HL-60 (cell line): ENCODE results near the gene ZFYVE28.

ENCODE experiments used
- DNase-seq, 2 experiments: peaks; one replicate each; pipeline ENCODE4 v3.0.0-alpha.2; 2010 to 2020; ENCODE audit warnings: low read depth in 1 of 2, low spot score in 1 of 2
- H3K27ac ChIP-seq: fragments of 250-450 bp; sonication (Bioruptor Pico); replicated peaks from 2 replicates; pipeline ENCODE4 v1.5.1; 2020; ENCODE audit warnings: mild to moderate bottlenecking, moderate library complexity
- H3K27me3 ChIP-seq: fragments of 250-450 bp; sonication (Bioruptor Pico); 2 replicates; pipeline ENCODE4 v1.5.1; 2021; ENCODE audit warnings: mild to moderate bottlenecking, moderate library complexity; ENCODE audit not compliant: insufficient read depth, poor library complexity, severe bottlenecking
- H3K4me3 ChIP-seq: replicated peaks from 2 replicates; pipeline ENCODE4 v1.5.1; 2011; ENCODE audit warnings: mild to moderate bottlenecking, control low read depth, low read length; ENCODE audit not compliant: insufficient read depth
- CTCF ChIP-seq: IDR thresholded peaks from one replicate; pipeline ENCODE4 v1.5.1; 2011; ENCODE audit warnings: low read length, control low read depth, inconsistent platforms; ENCODE audit not compliant: insufficient read depth
- GABPA ChIP-seq: IDR thresholded peaks from 2 replicates; pipeline ENCODE4 v1.6.1; 2012; ENCODE audit warnings: low read depth
- POLR2AphosphoS5 ChIP-seq: IDR thresholded peaks from 2 replicates; pipeline ENCODE4 v1.6.1; 2012; ENCODE audit warnings: low read depth
- REST ChIP-seq: IDR thresholded peaks from 2 replicates; pipeline ENCODE4 v1.6.1; 2012; ENCODE audit warnings: low read depth; ENCODE audit not compliant: insufficient replicate concordance
- SPI1 ChIP-seq: IDR thresholded peaks from 2 replicates; pipeline ENCODE4 v1.6.1; 2012; ENCODE audit warnings: low read depth, mild to moderate bottlenecking, borderline replicate concordance

Gene ZFYVE28

GRCh38 chr4:2337131-2337723 is 81.2 kb downstream of the ZFYVE28 start:
- no peak for TF ChIP-seq GABPA
- no peak for TF ChIP-seq CTCF
- no peak for TF ChIP-seq POLR2AphosphoS5
- no peak for TF ChIP-seq REST
- TF ChIP-seq SPI1, result no peak
- no peak for DNase-seq
- no peak overlapping the region for H3K27ac ChIP-seq

GRCh38 chr4:2336659-2337058 is 81.8 kb downstream of the ZFYVE28 start:
- TF ChIP-seq POLR2AphosphoS5, result no peak
- TF ChIP-seq REST, result no peak
- no peak for TF ChIP-seq GABPA
- TF ChIP-seq CTCF, result no peak
- no peak for TF ChIP-seq SPI1
- no peak for DNase-seq
- Histone ChIP-seq H3K4me3 (no peak overlapping the region), H3K27ac (no peak overlapping the region), H3K27me3 (peaks cover 3% of the 10 kb centered on the region)

More at GRCh38 chr4:2337131-2337723, 81.2 kb downstream of the ZFYVE28 start:
- Histone ChIP-seq H3K27me3 (peaks cover 3% of the 10 kb centered on the region), H3K4me3 (no peak overlapping the region)

DNA sequence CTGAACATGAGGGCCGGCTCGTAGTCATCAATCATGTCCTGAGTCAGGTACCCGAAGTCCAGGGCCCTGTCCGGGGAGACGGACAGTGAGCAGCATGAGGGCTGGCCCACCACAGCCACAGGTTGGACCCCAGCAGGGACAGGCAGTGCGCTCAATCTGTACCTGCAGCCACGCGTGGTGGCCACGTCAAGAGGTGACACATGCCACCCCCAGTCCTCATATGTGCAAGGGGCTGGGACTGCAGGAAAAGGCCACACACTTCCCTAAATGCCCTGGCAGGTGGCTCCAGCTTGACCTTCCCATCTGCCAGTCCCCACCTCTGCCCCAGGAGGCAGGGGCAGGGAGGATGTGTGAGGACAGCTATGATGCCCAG is 82.7 kb downstream of the ZFYVE28 start:
- TF ChIP-seq REST (no peak), GABPA (no peak), CTCF (no peak), SPI1 (peak; percentile 10; the same call in 1 of the 2 replicates), POLR2AphosphoS5 (no peak)
- no peak for DNase-seq

More for the DNA sequence above, 82.7 kb downstream of the ZFYVE28 start:
- Histone ChIP-seq H3K4me3 (no peak overlapping the region), H3K27ac (no peak overlapping the region), H3K27me3 (peaks cover 3% of the 10 kb centered on the region)
